22Rv1 (cell line): Measurements from ENCODE around the gene SULT1C2.
"Not testable (repeated sequence)": the region's sequence is repeated elsewhere in the genome, so short reads cannot be mapped to it uniquely, and the experiment has no call there.

Experiments
- H3K27ac ChIP-seq: fragments of 450-650 bp; 2 replicates; pipeline ENCODE4 v1.5.1; 2017
- ZFX ChIP-seq: fragments of 450-650 bp; IDR thresholded peaks from 2 replicates; pipeline ENCODE4 v1.6.1; 2017; ENCODE audit warnings: antibody characterized with exemption, borderline replicate concordance
- TF ChIP-seq, protein P1 (sequence below): fragments of 450-650 bp; IDR thresholded peaks from 2 replicates; pipeline ENCODE4 v1.5.1; 2017; ENCODE audit warnings: mild to moderate bottlenecking

The SULT1C2 gene

DNA sequence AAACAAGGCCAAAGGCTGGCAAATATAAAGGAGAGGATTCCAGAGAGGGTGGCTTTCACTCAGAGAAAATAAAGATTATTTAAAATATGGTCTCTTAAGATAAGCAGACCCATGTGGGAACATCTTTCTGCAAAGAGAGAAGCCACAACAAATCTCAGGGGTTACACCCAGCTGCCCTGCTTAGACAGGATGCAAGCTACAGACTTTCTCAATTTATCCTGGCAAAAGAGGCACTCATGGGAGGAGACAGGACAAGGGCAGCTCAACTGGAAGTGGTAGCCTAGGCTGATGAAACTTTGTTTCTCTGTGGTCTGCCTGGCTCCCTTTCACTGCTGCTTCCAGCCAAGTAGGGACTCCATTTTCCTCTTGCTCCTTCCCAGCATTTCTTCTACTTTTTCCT lies 63.2 kb downstream of the SULT1C2 start:
- no peak overlapping the region for H3K27ac ChIP-seq
- TF ChIP-seq, protein P1, sequence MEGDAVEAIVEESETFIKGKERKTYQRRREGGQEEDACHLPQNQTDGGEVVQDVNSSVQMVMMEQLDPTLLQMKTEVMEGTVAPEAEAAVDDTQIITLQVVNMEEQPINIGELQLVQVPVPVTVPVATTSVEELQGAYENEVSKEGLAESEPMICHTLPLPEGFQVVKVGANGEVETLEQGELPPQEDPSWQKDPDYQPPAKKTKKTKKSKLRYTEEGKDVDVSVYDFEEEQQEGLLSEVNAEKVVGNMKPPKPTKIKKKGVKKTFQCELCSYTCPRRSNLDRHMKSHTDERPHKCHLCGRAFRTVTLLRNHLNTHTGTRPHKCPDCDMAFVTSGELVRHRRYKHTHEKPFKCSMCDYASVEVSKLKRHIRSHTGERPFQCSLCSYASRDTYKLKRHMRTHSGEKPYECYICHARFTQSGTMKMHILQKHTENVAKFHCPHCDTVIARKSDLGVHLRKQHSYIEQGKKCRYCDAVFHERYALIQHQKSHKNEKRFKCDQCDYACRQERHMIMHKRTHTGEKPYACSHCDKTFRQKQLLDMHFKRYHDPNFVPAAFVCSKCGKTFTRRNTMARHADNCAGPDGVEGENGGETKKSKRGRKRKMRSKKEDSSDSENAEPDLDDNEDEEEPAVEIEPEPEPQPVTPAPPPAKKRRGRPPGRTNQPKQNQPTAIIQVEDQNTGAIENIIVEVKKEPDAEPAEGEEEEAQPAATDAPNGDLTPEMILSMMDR, result no peak
- TF ChIP-seq ZFX, result no peak

DNA sequence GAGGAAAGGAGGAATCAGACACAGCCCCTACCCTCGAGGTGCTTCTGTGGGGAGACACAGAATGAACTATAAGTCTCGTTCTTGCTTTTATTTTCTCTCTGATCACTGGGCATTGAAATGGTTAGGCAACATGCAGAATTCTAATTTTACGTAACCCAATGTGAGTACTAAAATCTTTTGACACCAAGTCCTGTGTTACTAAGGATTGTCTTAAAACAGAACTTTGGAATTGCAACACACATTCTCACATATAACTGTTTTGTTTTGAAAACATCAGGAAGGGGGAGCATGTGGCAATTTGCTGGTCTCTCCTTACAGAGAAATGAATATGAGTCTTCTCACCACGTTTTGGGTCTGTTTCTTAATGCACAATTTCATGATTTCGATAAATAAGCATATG lies 65.4 kb downstream of the SULT1C2 start:
- TF ChIP-seq, protein P1, result no peak
- no peak for TF ChIP-seq ZFX
- H3K27ac ChIP-seq, result no peak overlapping the region

DNA sequence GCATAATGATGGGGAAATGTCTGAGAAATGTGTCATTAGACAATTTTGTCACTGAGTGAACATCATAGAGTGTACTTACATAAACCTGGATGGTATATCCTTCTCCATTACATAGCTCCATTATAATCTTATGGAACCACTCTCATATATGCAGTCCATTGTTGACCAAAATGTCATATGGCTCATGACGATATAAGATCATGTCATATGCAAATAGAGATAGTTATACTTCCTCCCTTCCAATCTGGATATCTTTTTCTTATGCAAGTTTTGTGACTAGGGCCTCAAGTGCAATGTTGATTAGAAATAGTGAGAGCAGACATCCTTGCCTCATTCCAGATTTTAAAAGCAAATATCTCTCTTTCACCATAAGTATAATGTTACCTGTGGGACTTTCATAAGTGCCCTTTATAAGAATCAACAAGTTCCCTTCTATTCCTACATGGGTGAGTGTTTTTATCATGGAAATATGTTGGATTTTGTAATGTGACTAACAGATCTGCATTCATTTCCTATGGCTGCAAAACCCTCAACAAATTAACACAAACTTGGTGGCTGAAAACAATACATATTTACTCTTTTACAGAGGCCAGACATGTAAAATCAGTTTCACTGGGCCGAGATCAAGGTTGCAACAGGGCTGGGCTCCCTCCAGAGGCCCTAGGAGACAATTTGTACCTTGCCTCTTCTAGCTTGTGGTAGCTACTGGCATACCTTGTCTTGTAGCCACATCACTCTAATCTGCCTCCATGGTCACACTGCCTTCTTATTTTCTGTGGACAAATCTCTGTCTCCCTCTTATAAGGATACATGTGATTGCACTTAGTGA lies 67.4 kb downstream of the SULT1C2 start:
- no peak for TF ChIP-seq ZFX
- TF ChIP-seq, protein P1, result no peak
- no peak overlapping the region for H3K27ac ChIP-seq

DNA sequence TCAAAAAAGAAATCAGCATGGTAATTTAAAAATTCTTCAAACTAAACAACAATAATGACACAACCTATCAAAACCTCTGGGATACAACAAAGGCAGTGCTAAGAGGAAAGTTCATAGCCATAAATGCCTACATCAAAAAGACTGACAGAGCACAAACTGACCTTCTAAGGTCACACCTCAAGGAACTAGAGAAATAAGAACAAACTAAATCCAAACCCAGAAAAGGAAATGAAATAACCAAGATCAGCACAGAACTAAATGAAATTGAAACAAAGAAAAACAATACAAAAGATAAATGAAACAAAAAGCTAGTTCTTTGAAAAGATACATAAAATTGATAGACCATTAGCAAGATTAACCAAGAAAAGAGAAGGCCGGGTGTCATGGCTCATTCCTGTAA lies 70.6 kb downstream of the SULT1C2 start:
- H3K27ac ChIP-seq, result not testable (repeated sequence)
